Vagina (tissue), 2 donors: ENCODE results near the gene GPR137.

Experiments used
- CTCF ChIP-seq, 3 experiments: fragments of 450-650 bp in 2 of 3; fragments of 200-600 bp in 1 of 3; sonication (generic) in 1 of 3; IDR thresholded peaks; one replicate each; pipeline ENCODE4 v1.5.1; 2017 to 2019; ENCODE audit warnings: antibody characterized with exemption in 3 of 3, mild to moderate bottlenecking in 2 of 3, moderate library complexity in 2 of 3
- POLR2A ChIP-seq, 2 donors: fragments of 450-650 bp; IDR thresholded peaks; one replicate each; pipeline ENCODE4 v1.6.1; 2017; ENCODE audit warnings: antibody characterized with exemption in 2 of 2, mild to moderate bottlenecking in 2 of 2, moderate library complexity in 2 of 2
- POLR2AphosphoS5 ChIP-seq, 2 donors: sonication (generic); formaldehyde crosslinking; IDR thresholded peaks; one replicate each; pipeline ENCODE4 v1.9.0; 2017; ENCODE audit warnings: antibody characterized with exemption in 2 of 2, mild to moderate bottlenecking in 2 of 2, low read depth in 1 of 2; ENCODE audit not compliant: insufficient read depth in 1 of 2

GRCh38 chr11:64238076-64238475, 47.6 kb upstream of the GPR137 start:
- TF ChIP-seq POLR2A (IDR thresholded peaks at IDR 0.05) (no peak), CTCF (IDR thresholded peaks at IDR 0.05) (no peak), POLR2AphosphoS5 (IDR thresholded peaks at IDR 0.05; ENCODE audit: insufficient read depth in 1 of 2, low read depth in 1 of 2) (no peak)
